SK-N-SH (cell line): ENCODE results near the gene SCEL. TPM values are rescaled to one million over a fixed set of nuclear protein-coding genes. Genes with fewer than 3 reads are reported as not detected.

Source experiments
- CTCF ChIA-PET: fragments of 300-600, 350-600 bp; formaldehyde crosslinking; extraction: SDS; loops from one replicate; lab custom pipeline; 2021; lab: Yijun Ruan, JAX
- POLR2A ChIA-PET: fragments of 350-600 bp; sonication (Branson Sonifier 250); formaldehyde crosslinking; extraction: SDS; loops from one replicate; lab custom pipeline; 2020; ENCODE audit warnings: antibody characterized with exemption, inconsistent platforms; lab: Yijun Ruan, JAX
- DNase-seq: peaks from one replicate; pipeline ENCODE4 v3.0.0; 2012
- H2AFZ ChIP-seq: fragments of 200-600 bp; sonication (generic); 2 replicates; pipeline ENCODE4 v1.8.1; 2016; ENCODE audit warnings: antibody characterized with exemption, mild to moderate bottlenecking, low read depth
- H3F3A ChIP-seq: fragments of 200-600 bp; sonication (generic); replicated peaks from 2 replicates; pipeline ENCODE3; 2016; ENCODE audit warnings: antibody characterized with exemption, mild to moderate bottlenecking; ENCODE audit not compliant: insufficient read depth
- H3K27ac ChIP-seq, 2 experiments: fragments of 200-500 bp in 1 of 2; fragments of 200-600 bp in 1 of 2; sonication (Bioruptor generic) in 1 of 2; sonication (generic), shearing (Covaris generic) in 1 of 2; 2 replicates each; pipeline versions ENCODE4 v1.5.1 to v1.6.1; 2014 to 2016; ENCODE audit warnings: low read depth in 2 of 2, inconsistent platforms in 1 of 2, low read length in 1 of 2, mild to moderate bottlenecking in 1 of 2, mixed read lengths in 1 of 2
- H3K27me3 ChIP-seq: fragments of 200-600 bp; sonication (generic), shearing (Covaris generic); 2 replicates; pipeline ENCODE4 v1.6.1; 2016; ENCODE audit warnings: mixed run types; ENCODE audit not compliant: insufficient read depth
- H3K36me3 ChIP-seq, 2 experiments: fragments of 200-500 bp in 1 of 2; fragments of 200-600 bp in 1 of 2; sonication (Bioruptor generic) in 1 of 2; sonication (generic) in 1 of 2; replicated peaks in 1 of 2; 2 replicates each; pipeline versions ENCODE3 to v1.5.1; 2014 to 2016; ENCODE audit warnings: low read length in 1 of 2, mild to moderate bottlenecking in 1 of 2; ENCODE audit not compliant: insufficient read depth in 2 of 2, control insufficient read depth in 1 of 2
- H3K4me1 ChIP-seq, 2 experiments: fragments of 200-500 bp in 1 of 2; fragments of 200-600 bp in 1 of 2; sonication (Bioruptor generic) in 1 of 2; sonication (generic), shearing (Covaris generic) in 1 of 2; 2 replicates each; pipeline versions ENCODE4 v1.5.1 to v1.6.1; 2014 to 2016; ENCODE audit warnings: low read depth in 1 of 2, low read length in 1 of 2, mixed run types in 1 of 2; ENCODE audit not compliant: insufficient read depth in 2 of 2, control insufficient read depth in 1 of 2
- H3K4me2 ChIP-seq: fragments of 200-600 bp; sonication (generic), shearing (Covaris generic); 2 replicates; pipeline ENCODE4 v1.6.1; 2017; ENCODE audit warnings: mixed run types
- H3K4me3 ChIP-seq, 2 experiments: fragments of 200-500 bp in 1 of 2; fragments of 200-600 bp in 1 of 2; sonication (Bioruptor generic) in 1 of 2; sonication (generic), shearing (Covaris generic) in 1 of 2; 2 replicates each; pipeline versions ENCODE4 v1.5.1 to v1.8.1; 2014 to 2016; ENCODE audit warnings: low read depth in 2 of 2, inconsistent platforms in 1 of 2, low read length in 1 of 2, mild to moderate bottlenecking in 1 of 2, mixed read lengths in 1 of 2, moderate library complexity in 1 of 2
- H3K79me2 ChIP-seq: fragments of 200-600 bp; sonication (generic); 2 replicates; pipeline ENCODE4 v1.8.1; 2017; ENCODE audit warnings: mild to moderate bottlenecking; ENCODE audit not compliant: insufficient read depth
- H3K9ac ChIP-seq: fragments of 200-600 bp; sonication (generic); 2 replicates; pipeline ENCODE4 v1.6.1; 2017; ENCODE audit warnings: mixed run types
- H3K9me2 ChIP-seq: fragments of 200-600 bp; sonication (generic); 2 replicates; pipeline ENCODE4 v1.6.1; 2017; ENCODE audit warnings: mixed run types
- H3K9me3 ChIP-seq: fragments of 200-600 bp; sonication (generic); 2 replicates; pipeline ENCODE4 v1.6.1; 2017; ENCODE audit warnings: mixed run types, mild to moderate bottlenecking, moderate library complexity
- H4K20me1 ChIP-seq: fragments of 200-600 bp; sonication (generic); 2 replicates; pipeline ENCODE4 v1.6.1; 2017; ENCODE audit warnings: mild to moderate bottlenecking, mixed run types; ENCODE audit not compliant: insufficient read depth
- ELF1 ChIP-seq: IDR thresholded peaks from 2 replicates; pipeline ENCODE4 v1.4.0; 2012
- EZH2phosphoT487 ChIP-seq: fragments of 200-600 bp; sonication (generic); IDR thresholded peaks from 2 replicates; pipeline ENCODE4 v1.6.1; 2017; ENCODE audit warnings: low read depth, mixed run types, mild to moderate bottlenecking, antibody characterized with exemption, moderate library complexity, borderline replicate concordance
- FOXM1 ChIP-seq: IDR thresholded peaks from 2 replicates; pipeline ENCODE4 v1.4.0; 2012; ENCODE audit warnings: low read depth, mild to moderate bottlenecking
- GABPA ChIP-seq: IDR thresholded peaks from 2 replicates; pipeline ENCODE4 v1.4.0; 2012; ENCODE audit warnings: low read depth, mild to moderate bottlenecking
- MAX ChIP-seq: IDR thresholded peaks from 2 replicates; pipeline ENCODE4 v1.4.0; 2012; ENCODE audit warnings: low read depth
- MEF2A ChIP-seq: IDR thresholded peaks from 2 replicates; pipeline ENCODE4 v1.4.0; 2012; ENCODE audit warnings: low read depth, borderline replicate concordance
- MXI1 ChIP-seq: IDR thresholded peaks from 2 replicates; pipeline ENCODE4 v1.6.1; 2012; ENCODE audit warnings: mild to moderate bottlenecking, low read depth, low read length, improper control_type of control experiment
- NFIC ChIP-seq: IDR thresholded peaks from 2 replicates; pipeline ENCODE4 v1.4.0; 2012; ENCODE audit warnings: borderline replicate concordance
- PBX3 ChIP-seq: IDR thresholded peaks from 2 replicates; pipeline ENCODE4; 2012
- RAD21 ChIP-seq: IDR thresholded peaks from 2 replicates; pipeline ENCODE4 v1.6.1; 2012; ENCODE audit warnings: mild to moderate bottlenecking, low read length
- SMC3 ChIP-seq: IDR thresholded peaks from 2 replicates; pipeline ENCODE4 v1.6.1; 2012; ENCODE audit warnings: low read depth, low read length, improper control_type of control experiment
- TAF1 ChIP-seq: IDR thresholded peaks from 2 replicates; pipeline ENCODE4 v1.6.1; 2012; ENCODE audit warnings: low read depth, mild to moderate bottlenecking, low read length, moderate library complexity, borderline replicate concordance
- TCF12 ChIP-seq: IDR thresholded peaks from 2 replicates; pipeline ENCODE4 v1.4.0; 2012
- USF2 ChIP-seq: fragments of 150-350 bp; IDR thresholded peaks from 2 replicates; pipeline ENCODE4 v1.6.1; 2017; ENCODE audit warnings: antibody characterized with exemption, low read length, low read depth, borderline replicate concordance
- YY1 ChIP-seq: IDR thresholded peaks from 2 replicates; pipeline ENCODE4 v1.4.0; 2012; ENCODE audit warnings: low read depth, mild to moderate bottlenecking
- ZBTB33 ChIP-seq: IDR thresholded peaks from 2 replicates; pipeline ENCODE4 v1.4.0; 2012; ENCODE audit warnings: low read depth, borderline replicate concordance
- WGBS: methylation state at CpG from one replicate; pipeline ENCODE4 v1.1.6; 2017; ENCODE audit warnings: low lambda C conversion rate; 5-methylcytosine and 5-hydroxymethylcytosine counted together
- polyA plus RNA-seq, 3 experiments: library from polyadenylated mRNA; depleted of rRNA; stranded (reverse); fragments of >200 nt; gene quantifications; 2 replicates each; pipeline ENCODE4 v1.2.3, GENCODE V29; 2012

Gene SCEL
- polyA plus RNA-seq, 1 of the 3 experiments (the other 2 are of a cell fraction), result 0.02 TPM

- H3K9ac ChIP-seq, result no peak overlapping the region
- H3K4me2 ChIP-seq, result no peak overlapping the region
- ChIA-PET POLR2A (no interaction called here), CTCF (interaction anchor here (0.8 kb wide), 1 partner anchor 100 kb away, joined by 3 read pairs; no protein-coding TSS in a partner anchor)
- H3K4me1 ChIP-seq, result peaks cover 0 to 23% of the 10 kb centered on the region in 2 experiments; a peak in 3 of 4 replicates
- WGBS, result 8% methylated on average over 2 of the region's 2 CpGs
- H3F3A ChIP-seq, result no peaks in the 10 kb centered on the region
- H3K9me3 ChIP-seq, result no peaks in the 10 kb centered on the region
- H3K27ac ChIP-seq, result no peak overlapping the region
- H4K20me1 ChIP-seq, result no peaks in the 10 kb centered on the region
- TF ChIP-seq MEF2A, result no peak
- no peak for TF ChIP-seq NFIC
- TF ChIP-seq USF2, result no peak
- no peak for TF ChIP-seq MXI1
- no peak for TF ChIP-seq SMC3
- no peak for TF ChIP-seq FOXM1
- TF ChIP-seq TCF12, result no peak
- no peak for TF ChIP-seq TAF1
- no peak for TF ChIP-seq ELF1
- no peak for TF ChIP-seq EZH2phosphoT487
- no peak for TF ChIP-seq MAX
- TF ChIP-seq RAD21, result no peak
- TF ChIP-seq GABPA, result no peak
- no peak for TF ChIP-seq YY1
- no peak for TF ChIP-seq ZBTB33
- TF ChIP-seq PBX3, result no peak
- H3K79me2 ChIP-seq, result no peaks in the 10 kb centered on the region
- H2AFZ ChIP-seq, result no peak overlapping the region
- H3K36me3 ChIP-seq, result no peaks in the 10 kb centered on the region
- H3K27me3 ChIP-seq, result peaks cover 10% of the 10 kb centered on the region
- no peaks in the 10 kb centered on the region for H3K9me2 ChIP-seq
- DNase-seq, result no peak
- H3K4me3 ChIP-seq, result no peak overlapping the region
Observed at GRCh38 chr13:77692746-77693448, 157.4 kb downstream of the SCEL start.
